Kidney (tissue), 14 donors: ENCODE results near the gene PPFIA1. TPM values are rescaled to one million over a fixed set of nuclear protein-coding genes. Genes with fewer than 3 reads are reported as not detected.

Experiments used
- DNase-seq, 5 donors: peaks; one replicate each; pipeline ENCODE4 v3.0.0-alpha.2; 2013 to 2020
- FAIRE-seq: peaks from 2 replicates; lab custom pipeline; 2012; peaks lifted over from hg19 to GRCh38; lab: Jason Lieb, UNC
- H3K27ac ChIP-seq, 2 donors: one replicate each; pipeline ENCODE4 v1.7.0; 2013; ENCODE audit warnings: low read depth in 2 of 2, low read length in 2 of 2, inconsistent platforms in 1 of 2
- H3K27me3 ChIP-seq: one replicate; pipeline ENCODE4 v1.7.1; 2013; ENCODE audit warnings: low read length, inconsistent platforms; ENCODE audit not compliant: control insufficient read depth, insufficient read depth
- H3K36me3 ChIP-seq, 3 donors: one replicate each; pipeline versions ENCODE4 v1.7.0 to v1.7.1; 2013; ENCODE audit warnings: low read length in 3 of 3, control low read depth in 1 of 3, inconsistent platforms in 1 of 3; ENCODE audit not compliant: insufficient read depth in 3 of 3, control insufficient read depth in 2 of 3
- H3K4me1 ChIP-seq, 3 donors: one replicate each; pipeline versions ENCODE4 v1.7.0 to v1.7.1; 2013; ENCODE audit warnings: low read length in 3 of 3, inconsistent platforms in 1 of 3, low read depth in 1 of 3; ENCODE audit not compliant: control insufficient read depth in 2 of 3, insufficient read depth in 2 of 3
- H3K4me3 ChIP-seq, 3 donors: one replicate each; pipeline versions ENCODE4 v1.7.0 to v1.8.1; 2013; ENCODE audit warnings: low read length in 3 of 3, control low read depth in 1 of 3, inconsistent platforms in 1 of 3
- H3K9ac ChIP-seq, 3 donors: one replicate each; pipeline versions ENCODE4 v1.7.0 to v1.7.1; 2013; ENCODE audit warnings: low read length in 3 of 3, control low read depth in 1 of 3, inconsistent platforms in 1 of 3
- H3K9me3 ChIP-seq, 3 donors: one replicate each; pipeline versions ENCODE4 v1.7.0 to v1.7.1; 2013; ENCODE audit warnings: low read length in 3 of 3, control low read depth in 1 of 3, inconsistent platforms in 1 of 3; ENCODE audit not compliant: control insufficient read depth in 2 of 3, insufficient read depth in 1 of 3
- intact Hi-C: fragments of 100-400 bp; cut with DNase I; formaldehyde crosslinking; loops from one replicate; pipeline ENCODE4 v1.11.1; 2022
- polyA plus RNA-seq: library from polyadenylated mRNA; stranded (reverse); fragments of 350-450 nt; fragmentation: Illumina TruSeq; extraction: RNeasy Lipid Tissue Mini Kit (QIAGEN cat#74804); gene quantifications from one replicate; pipeline ENCODE4 v1.2.3, GENCODE V29; 2014; ENCODE audit warnings: low read depth, low replicate concordance; ENCODE audit not compliant: insufficient read depth
- total RNA-seq: library from RNA; stranded (reverse); fragmentation: NEBNext Ultra II Directional; extraction: Animal tissue kit (Norgen Biotek cat#: 25700); gene quantifications from one replicate; pipeline ENCODE4 v1.2.1, GENCODE V29; 2021
- TF ChIP-seq, protein P1 (sequence below): IDR thresholded peaks from 3 replicates; pipeline ENCODE4 v1.5.1; 2012; ENCODE audit warnings: mild to moderate bottlenecking, moderate library complexity, borderline replicate concordance; ENCODE audit not compliant: insufficient read depth; ENCODE audit errors: extremely low read depth
- donor health status: control.
- donor health status: control.
- donor health status: control.
- donor health status: control.
- donor health status: control.
- donor health status: DM: yes; HTN: yes; CAD: no.
- donor health status: Normal renal cell carcinoma (clear cell type).

The PPFIA1 gene
- total and polyA plus RNA-seq, 2 donors from 2014 or later = 19.1 to 53.0 TPM

DNA sequence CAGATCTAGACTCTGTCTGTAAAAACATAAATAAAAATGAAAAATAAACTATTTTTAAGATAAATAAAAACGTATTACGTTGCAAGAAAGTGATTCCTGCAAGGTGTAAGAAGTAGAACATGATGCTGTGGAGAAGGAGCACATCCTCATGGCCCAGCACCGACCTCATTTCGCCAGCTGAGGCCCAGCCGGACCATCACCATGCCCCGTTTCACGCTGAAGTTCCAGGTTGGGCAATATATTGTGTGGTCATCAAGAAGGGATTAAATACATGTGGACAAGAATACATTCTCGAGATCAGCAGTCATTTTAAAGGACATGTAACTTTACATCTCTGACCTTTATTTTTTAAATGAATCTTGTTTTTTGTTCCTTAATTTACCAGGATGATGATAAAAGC, 107.2 kb downstream of the PPFIA1 start:
- TF ChIP-seq, protein P1, sequence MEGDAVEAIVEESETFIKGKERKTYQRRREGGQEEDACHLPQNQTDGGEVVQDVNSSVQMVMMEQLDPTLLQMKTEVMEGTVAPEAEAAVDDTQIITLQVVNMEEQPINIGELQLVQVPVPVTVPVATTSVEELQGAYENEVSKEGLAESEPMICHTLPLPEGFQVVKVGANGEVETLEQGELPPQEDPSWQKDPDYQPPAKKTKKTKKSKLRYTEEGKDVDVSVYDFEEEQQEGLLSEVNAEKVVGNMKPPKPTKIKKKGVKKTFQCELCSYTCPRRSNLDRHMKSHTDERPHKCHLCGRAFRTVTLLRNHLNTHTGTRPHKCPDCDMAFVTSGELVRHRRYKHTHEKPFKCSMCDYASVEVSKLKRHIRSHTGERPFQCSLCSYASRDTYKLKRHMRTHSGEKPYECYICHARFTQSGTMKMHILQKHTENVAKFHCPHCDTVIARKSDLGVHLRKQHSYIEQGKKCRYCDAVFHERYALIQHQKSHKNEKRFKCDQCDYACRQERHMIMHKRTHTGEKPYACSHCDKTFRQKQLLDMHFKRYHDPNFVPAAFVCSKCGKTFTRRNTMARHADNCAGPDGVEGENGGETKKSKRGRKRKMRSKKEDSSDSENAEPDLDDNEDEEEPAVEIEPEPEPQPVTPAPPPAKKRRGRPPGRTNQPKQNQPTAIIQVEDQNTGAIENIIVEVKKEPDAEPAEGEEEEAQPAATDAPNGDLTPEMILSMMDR = no peak
- Histone ChIP-seq H3K4me1 (no peaks in the 10 kb centered on the region), H3K4me3 (no peak overlapping the region), H3K36me3 (peaks cover 2 to 32% (median 23%) of the 10 kb centered on the region in 3 donors), H3K27ac (no peak overlapping the region), H3K9ac (no peak overlapping the region), H3K9me3 (no peaks in the 10 kb centered on the region), H3K27me3 (no peaks in the 10 kb centered on the region)
- intact Hi-C loops = no loop called here
- no peak for FAIRE-seq
- DNase-seq = no peak

DNA sequence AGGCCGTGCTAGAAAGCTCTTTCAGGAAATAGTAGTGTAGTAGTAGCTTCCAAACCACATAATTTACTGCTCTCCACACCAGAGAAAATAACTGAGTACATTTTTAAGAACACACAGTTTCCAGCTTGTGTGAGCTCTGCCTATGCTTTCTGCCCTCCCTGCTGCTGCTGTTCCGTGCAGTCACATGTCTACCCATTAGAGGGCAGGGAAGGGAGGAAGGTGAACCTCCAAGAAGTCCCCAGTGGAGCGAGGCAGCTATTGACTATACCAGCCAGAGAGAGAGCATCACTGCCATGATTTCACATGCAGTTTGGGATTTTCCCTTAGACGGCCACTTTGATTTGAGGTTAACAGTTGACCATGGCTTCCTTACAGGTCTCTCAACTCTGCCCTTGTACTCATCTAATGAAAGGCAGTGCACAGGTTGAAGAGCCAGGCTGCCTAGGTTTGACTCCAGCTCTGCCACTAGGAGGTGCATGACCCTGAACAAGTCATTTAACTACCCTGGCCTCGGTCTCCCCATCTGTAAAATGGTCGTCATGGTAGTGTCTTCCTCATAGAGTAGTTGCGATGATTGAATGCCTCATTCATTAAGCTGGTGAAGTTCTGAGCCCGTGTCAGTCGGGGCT, 108.1 kb downstream of the PPFIA1 start:
- no peak for FAIRE-seq
- Histone ChIP-seq H3K36me3 (peaks cover 2 to 29% (median 19%) of the 10 kb centered on the region in 3 donors), H3K27ac (no peak overlapping the region), H3K9me3 (no peaks in the 10 kb centered on the region), H3K4me3 (no peak overlapping the region), H3K4me1 (no peaks in the 10 kb centered on the region), H3K9ac (no peak overlapping the region), H3K27me3 (no peaks in the 10 kb centered on the region)
- DNase-seq = no peak
- TF ChIP-seq, protein P1 = no peak
- intact Hi-C loops = no loop called here

DNA sequence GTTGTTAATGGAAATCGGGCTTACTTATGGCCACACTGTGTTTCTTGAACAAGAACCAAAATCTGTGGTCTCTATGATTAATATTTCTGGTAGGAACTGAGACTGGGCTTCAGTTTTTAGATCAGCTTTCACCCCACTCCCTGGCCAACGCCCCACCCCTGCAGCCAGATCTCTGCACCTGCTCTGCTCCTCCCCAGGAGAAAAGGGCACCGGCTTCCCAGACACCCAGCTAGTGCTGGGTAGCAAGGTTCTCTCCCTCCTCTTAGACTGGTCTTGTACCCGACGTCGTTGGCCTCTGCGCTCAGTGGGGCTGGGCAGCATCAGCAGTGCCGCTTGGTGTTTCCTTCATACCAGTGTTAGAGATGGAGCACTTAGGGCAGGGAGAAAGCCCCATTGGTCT, 110.9 kb downstream of the PPFIA1 start:
- H3K9ac ChIP-seq = no peak overlapping the region

More for the DNA sequence above, 110.9 kb downstream of the PPFIA1 start:
- Histone ChIP-seq H3K9me3 (no peaks in the 10 kb centered on the region), H3K4me1 (peaks cover 0 to 2% (median 0%) of the 10 kb centered on the region in 3 donors), H3K36me3 (peaks cover 4 to 20% (median 14%) of the 10 kb centered on the region in 3 donors), H3K27me3 (no peaks in the 10 kb centered on the region), H3K27ac (no peak overlapping the region), H3K4me3 (no peak overlapping the region)
- FAIRE-seq (no peak), DNase-seq (no peak)
- TF ChIP-seq, protein P1 = no peak
- intact Hi-C loops = no loop called here
